HuH-7.5 (cell line): ENCODE data around the gene B4GALT6.
A peak's percentile ranks its signal among the peaks of the same experiment; 100 is the strongest.

Source experiments
- DNase-seq: peaks from one replicate; pipeline ENCODE4 v3.0.0; 2011; ENCODE audit warnings: low spot score

B4GALT6 gene

GRCh38 chr18:31658670-31659575 lies 25.5 kb downstream of the B4GALT6 start:
- DNase-seq: no peak

GRCh38 chr18:31657823-31658669 lies 26.3 kb downstream of the B4GALT6 start:
- no peak for DNase-seq

- no peak for DNase-seq
These were observed 27.6 kb downstream of the B4GALT6 start for GRCh38 chr18:31656754-31657153.

GRCh38 chr18:31655354-31655753 lies 29.0 kb downstream of the B4GALT6 start:
- DNase-seq: no peak

GRCh38 chr18:31652877-31653276 lies 31.5 kb downstream of the B4GALT6 start:
- no peak for DNase-seq

GRCh38 chr18:31652357-31652756 lies 32.0 kb downstream of the B4GALT6 start:
- DNase-seq: no peak

- no peak for DNase-seq
These were observed 33.0 kb downstream of the B4GALT6 start for GRCh38 chr18:31651369-31651768.

GRCh38 chr18:31649978-31650719 lies 34.2 kb downstream of the B4GALT6 start:
- DNase-seq: no peak

- no peak for DNase-seq
These were observed 34.9 kb downstream of the B4GALT6 start for GRCh38 chr18:31649449-31649848.

GRCh38 chr18:31648966-31649429 lies 35.4 kb downstream of the B4GALT6 start:
- no peak for DNase-seq

- no peak for DNase-seq
These were observed 35.9 kb downstream of the B4GALT6 start for GRCh38 chr18:31648458-31648857.

- peak; percentile 4 for DNase-seq
These were observed 37.1 kb downstream of the B4GALT6 start for GRCh38 chr18:31647127-31647753.

- DNase-seq: no peak
These were observed 37.9 kb downstream of the B4GALT6 start for GRCh38 chr18:31646332-31647126.

- no peak for DNase-seq
These were observed 39.0 kb downstream of the B4GALT6 start for GRCh38 chr18:31645411-31645810.

- no peak for DNase-seq
These were observed 41.4 kb downstream of the B4GALT6 start for GRCh38 chr18:31643003-31643402.

- no peak for DNase-seq
These were observed 46.9 kb downstream of the B4GALT6 start for GRCh38 chr18:31637445-31637844.

GRCh38 chr18:31636387-31636786 lies 48.0 kb downstream of the B4GALT6 start:
- DNase-seq: no peak

- no peak for DNase-seq
These were observed 50.1 kb downstream of the B4GALT6 start for GRCh38 chr18:31634331-31634713.

GRCh38 chr18:31633392-31634330 lies 50.7 kb downstream of the B4GALT6 start:
- DNase-seq: no peak

GRCh38 chr18:31632356-31632755 lies 52.0 kb downstream of the B4GALT6 start:
- no peak for DNase-seq
